Lower leg skin (tissue), 3 donors: ENCODE data around the gene AOC2.

Experiments
- CTCF ChIP-seq, 3 donors: fragments of 450-650 bp; IDR thresholded peaks; one replicate each; pipeline ENCODE4 v1.5.1; 2016; ENCODE audit warnings: antibody characterized with exemption in 3 of 3, mild to moderate bottlenecking in 3 of 3, moderate library complexity in 2 of 3
- POLR2A ChIP-seq, 2 donors: fragments of 450-650 bp; IDR thresholded peaks; one replicate each; pipeline ENCODE4 v1.6.1; 2016 to 2017; ENCODE audit warnings: antibody characterized with exemption in 2 of 2, mild to moderate bottlenecking in 1 of 2, moderate library complexity in 1 of 2

DNA sequence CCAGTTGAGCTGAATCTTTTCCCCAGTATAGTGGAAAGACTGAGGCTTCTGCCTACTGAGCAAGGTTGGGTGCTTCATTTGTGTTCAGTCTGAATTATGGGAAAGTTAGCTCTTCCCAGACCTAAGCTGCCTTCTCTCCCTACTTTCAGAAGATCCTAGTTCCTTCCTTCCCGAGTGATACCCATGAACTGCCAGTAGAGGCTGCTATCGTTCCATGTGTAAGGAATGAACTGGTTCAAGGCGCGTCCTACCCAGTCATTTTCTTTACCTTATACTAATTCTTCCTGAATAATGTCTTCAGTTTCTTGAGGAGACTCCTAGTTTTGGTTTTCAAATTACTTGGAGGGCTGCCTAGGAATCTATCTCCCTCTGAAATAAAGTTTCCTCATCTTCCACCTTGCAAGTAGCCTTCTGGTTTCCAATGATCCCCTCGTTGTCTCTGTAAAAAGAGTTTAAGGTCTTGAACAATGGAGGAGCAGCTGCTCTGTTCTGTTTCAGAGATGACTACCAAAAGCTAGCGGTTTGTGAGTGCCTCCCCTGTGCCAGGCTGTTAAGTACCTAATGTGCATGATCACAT is 934 bp upstream of the AOC2 start:
- peak in 1 of 3 donors; percentile 96 for TF ChIP-seq CTCF (IDR thresholded peaks at IDR 0.05)
- no peak for TF ChIP-seq POLR2A (IDR thresholded peaks at IDR 0.05)
